ENCODE data around the gene CACNG3. TPM values are rescaled to one million over a fixed set of nuclear protein-coding genes. Genes with fewer than 3 reads are reported as not detected.

The CACNG3 gene
- total RNA-seq, 2 experiments from 2014 or later = not detected

GRCh38 chr16:24367186-24367710 is 111.1 kb downstream of the CACNG3 start:
- POLR2A ChIA-PET = no interaction called here
- intact Hi-C loops (cut with DNase I, micrococcal nuclease) = no loop called here
- Histone ChIP-seq H3K27me3 (ENCODE audit: control insufficient read depth in 1 of 2, insufficient read depth in 2 of 2, low read length in 2 of 2) (peaks cover 3 to 5% of the 10 kb centered on the region in 2 experiments), H3K9me3 (ENCODE audit: control insufficient read depth in 1 of 2, insufficient read depth in 1 of 2, low read length in 2 of 2) (peaks cover 5% of the 10 kb centered on the region in 2 experiments), H3K27ac (ENCODE audit: low read depth in 1 of 2, low read length in 2 of 2) (no peak overlapping the region), H3K4me3 (ENCODE audit: low read length) (no peak overlapping the region), H3K36me3 (ENCODE audit: insufficient read depth, low read length) (no peaks in the 10 kb centered on the region), H3K4me1 (ENCODE audit: insufficient read depth, low read length) (no peaks in the 10 kb centered on the region)
- no peaks in the 10 kb centered on the region for H3K36me3 Mint-ChIP-seq (ENCODE audit: low read depth)
- ATAC-seq (ENCODE audit: poor library complexity) (no peak), DNase-seq (no peak)
- H3K9me3 Mint-ChIP-seq = peaks cover 2% of the 10 kb centered on the region
- no peak overlapping the region for H3K4me3 Mint-ChIP-seq
- H3K27ac Mint-ChIP-seq = no peak overlapping the region
- no peak for TF ChIP-seq CTCF (IDR thresholded peaks at IDR 0.05)
- peaks cover 35% of the 10 kb centered on the region for H3K27me3 Mint-ChIP-seq
- CTCF ChIA-PET = no interaction called here
- H3K4me1 Mint-ChIP-seq (ENCODE audit: low read depth) = no peaks in the 10 kb centered on the region

- no peak overlapping the region for H3K27ac ChIP-seq (ENCODE audit: low read depth in 1 of 2, low read length in 2 of 2)
- H3K36me3 Mint-ChIP-seq (ENCODE audit: low read depth) = no peaks in the 10 kb centered on the region
- no peak overlapping the region for H3K4me3 ChIP-seq (ENCODE audit: low read length)
- no peak overlapping the region for H3K4me3 Mint-ChIP-seq
- CTCF ChIA-PET = no interaction called here
- H3K36me3 ChIP-seq (ENCODE audit: insufficient read depth, low read length) = no peaks in the 10 kb centered on the region
- no peaks in the 10 kb centered on the region for H3K27me3 Mint-ChIP-seq
- H3K4me1 ChIP-seq (ENCODE audit: insufficient read depth, low read length) = no peaks in the 10 kb centered on the region
- DNase-seq = no peak
- no peak overlapping the region for H3K27ac Mint-ChIP-seq
- no peaks in the 10 kb centered on the region for H3K4me1 Mint-ChIP-seq (ENCODE audit: low read depth)
- H3K27me3 ChIP-seq (ENCODE audit: control insufficient read depth in 1 of 2, insufficient read depth in 2 of 2, low read length in 2 of 2) = peaks cover 0 to 2% of the 10 kb centered on the region in 2 experiments
- intact Hi-C loops (cut with DNase I, micrococcal nuclease) = no loop called here
- TF ChIP-seq CTCF (IDR thresholded peaks at IDR 0.05) = no peak
- peaks cover 9 to 11% of the 10 kb centered on the region in 2 experiments for H3K9me3 ChIP-seq (ENCODE audit: control insufficient read depth in 1 of 2, insufficient read depth in 1 of 2, low read length in 2 of 2)
- H3K9me3 Mint-ChIP-seq = peaks cover 2% of the 10 kb centered on the region
- POLR2A ChIA-PET = no interaction called here
- no peak for ATAC-seq (ENCODE audit: poor library complexity)
Observed at GRCh38 chr16:24372824-24373223, 116.7 kb downstream of the CACNG3 start.

- Mint-ChIP-seq H3K4me3 (no peak overlapping the region), H3K27ac (no peak overlapping the region), H3K36me3 (ENCODE audit: low read depth) (no peaks in the 10 kb centered on the region), H3K27me3 (peaks cover 3% of the 10 kb centered on the region), H3K9me3 (peaks cover 11% of the 10 kb centered on the region), H3K4me1 (ENCODE audit: low read depth) (no peaks in the 10 kb centered on the region)
- H3K36me3 ChIP-seq (ENCODE audit: insufficient read depth, low read length) = no peaks in the 10 kb centered on the region
- no peak overlapping the region for H3K4me3 ChIP-seq (ENCODE audit: low read length)
- TF ChIP-seq CTCF (IDR thresholded peaks at IDR 0.05) = no peak
- DNase-seq (no peak), ATAC-seq (ENCODE audit: poor library complexity) (no peak)
- intact Hi-C loops (cut with DNase I, micrococcal nuclease) = no loop called here
- no peak overlapping the region for H3K27ac ChIP-seq (ENCODE audit: low read depth in 1 of 2, low read length in 2 of 2)
- peaks cover 19 to 29% of the 10 kb centered on the region in 2 experiments for H3K9me3 ChIP-seq (ENCODE audit: control insufficient read depth in 1 of 2, insufficient read depth in 1 of 2, low read length in 2 of 2)
- ChIA-PET CTCF (no interaction called here), POLR2A (no interaction called here)
- H3K4me1 ChIP-seq (ENCODE audit: insufficient read depth, low read length) = no peaks in the 10 kb centered on the region
- no peaks in the 10 kb centered on the region for H3K27me3 ChIP-seq (ENCODE audit: control insufficient read depth in 1 of 2, insufficient read depth in 2 of 2, low read length in 2 of 2)
Observed at GRCh38 chr16:24378999-24379398, 122.9 kb downstream of the CACNG3 start.

Data from CD4-positive, alpha-beta T cell (primary cell).